HG02943 (cell line): ENCODE data around the gene C10orf95.

Experiments used
- ATAC-seq: cut with Tn5 transposase; IDR thresholded peaks from one replicate; pipeline ENCODE4 v1.9.1; 2021; ENCODE audit warnings: mild to moderate bottlenecking, low read depth, moderate library complexity; ENCODE audit not compliant: unreplicated experiment

C10orf95 gene

DNA sequence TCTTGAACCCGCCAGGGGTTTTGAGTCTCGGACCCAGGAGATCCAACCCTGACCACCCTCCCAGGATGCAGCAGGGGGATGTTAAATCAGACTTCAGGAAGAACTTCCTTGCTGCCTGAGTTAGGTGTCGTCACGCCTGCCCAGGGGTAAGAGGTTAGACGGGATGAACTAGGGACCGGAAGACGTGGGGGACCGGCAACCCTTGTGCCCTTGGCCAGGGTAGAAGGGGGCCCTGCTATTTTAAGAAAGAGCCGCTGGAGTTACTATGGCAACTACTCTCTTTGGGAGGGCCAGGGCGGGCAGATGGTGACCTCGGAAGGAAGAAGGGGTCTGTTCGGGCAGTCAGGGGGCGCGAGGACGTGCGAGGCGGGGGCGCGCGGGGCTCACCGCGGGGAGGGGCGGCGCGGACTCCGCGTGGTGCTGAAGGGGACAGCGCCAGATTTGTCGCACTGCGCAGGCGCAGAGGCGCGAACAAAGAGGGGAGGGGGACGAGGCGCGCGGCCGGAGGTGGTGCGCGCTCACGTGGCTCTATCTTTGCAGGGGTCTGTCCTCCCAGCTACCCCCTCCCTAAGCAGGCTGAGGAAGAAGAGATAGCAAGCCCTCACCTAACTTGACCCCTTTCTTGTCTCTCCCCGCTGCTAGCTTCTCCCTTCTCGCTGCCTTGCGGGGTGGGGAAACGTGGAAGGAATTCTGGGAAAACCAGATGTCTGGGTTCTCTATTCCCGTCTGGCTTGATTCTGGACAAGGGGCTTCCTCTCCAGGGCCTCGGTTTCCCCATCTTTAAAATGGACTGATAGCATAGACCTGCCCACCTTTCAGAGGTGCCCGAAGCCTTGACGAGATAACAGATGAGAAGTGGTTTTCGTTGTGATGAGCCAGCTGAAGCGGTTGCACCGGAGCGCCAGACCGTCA lies 31.8 kb downstream of the C10orf95 start:
- ATAC-seq = no peak

GRCh38 chr10:102418622-102419268 lies 32.6 kb downstream of the C10orf95 start, which contains the start of gene PSD:
PSD (minus strand) TSS chr10:102418785; CDS start chr10:102417038, 1,747 bp downstream.
- no peak for ATAC-seq

DNA sequence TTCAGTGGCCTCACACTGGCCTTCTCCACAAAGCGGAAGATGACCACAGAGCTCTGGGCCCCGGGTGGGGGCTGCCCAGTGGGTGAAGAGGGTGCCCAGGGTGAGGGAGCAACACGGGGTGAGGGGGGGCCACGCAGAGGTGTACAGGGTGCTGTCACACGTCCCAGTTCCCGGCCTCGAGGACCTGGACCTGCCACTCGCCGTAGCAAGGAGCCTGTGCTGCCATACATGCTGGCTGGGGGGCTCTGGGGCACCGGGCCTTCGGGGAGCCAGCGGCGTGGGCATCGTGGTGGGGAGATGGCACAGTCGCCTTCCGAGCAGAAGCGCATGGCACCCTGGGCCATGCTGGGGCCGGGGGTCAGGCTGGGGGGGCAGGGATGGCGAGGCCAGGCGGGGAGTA lies 34.6 kb downstream of the C10orf95 start:
- no peak for ATAC-seq

GRCh38 chr10:102416283-102416682 lies 35.1 kb downstream of the C10orf95 start:
- no peak for ATAC-seq

DNA sequence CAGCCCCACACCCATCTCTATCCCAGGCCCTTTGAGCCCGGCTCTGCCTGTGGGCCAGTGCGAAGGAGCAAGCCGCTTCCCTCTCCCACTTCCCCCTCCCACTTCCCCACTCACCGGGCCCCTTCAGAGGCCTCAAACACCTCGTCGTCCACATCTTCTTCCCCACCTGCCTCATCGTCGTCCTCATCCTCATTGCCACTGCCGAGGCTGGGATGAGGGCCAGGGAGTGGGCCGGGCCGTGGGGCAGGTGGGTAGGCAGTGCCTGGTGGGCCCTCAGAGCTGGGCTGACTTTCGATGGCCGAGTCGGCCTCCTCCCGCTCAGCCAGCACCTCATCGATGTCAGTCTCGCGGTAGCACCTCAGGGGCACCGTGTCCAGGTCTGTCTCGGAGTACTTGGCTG lies 36.6 kb downstream of the C10orf95 start:
- ATAC-seq = no peak

DNA sequence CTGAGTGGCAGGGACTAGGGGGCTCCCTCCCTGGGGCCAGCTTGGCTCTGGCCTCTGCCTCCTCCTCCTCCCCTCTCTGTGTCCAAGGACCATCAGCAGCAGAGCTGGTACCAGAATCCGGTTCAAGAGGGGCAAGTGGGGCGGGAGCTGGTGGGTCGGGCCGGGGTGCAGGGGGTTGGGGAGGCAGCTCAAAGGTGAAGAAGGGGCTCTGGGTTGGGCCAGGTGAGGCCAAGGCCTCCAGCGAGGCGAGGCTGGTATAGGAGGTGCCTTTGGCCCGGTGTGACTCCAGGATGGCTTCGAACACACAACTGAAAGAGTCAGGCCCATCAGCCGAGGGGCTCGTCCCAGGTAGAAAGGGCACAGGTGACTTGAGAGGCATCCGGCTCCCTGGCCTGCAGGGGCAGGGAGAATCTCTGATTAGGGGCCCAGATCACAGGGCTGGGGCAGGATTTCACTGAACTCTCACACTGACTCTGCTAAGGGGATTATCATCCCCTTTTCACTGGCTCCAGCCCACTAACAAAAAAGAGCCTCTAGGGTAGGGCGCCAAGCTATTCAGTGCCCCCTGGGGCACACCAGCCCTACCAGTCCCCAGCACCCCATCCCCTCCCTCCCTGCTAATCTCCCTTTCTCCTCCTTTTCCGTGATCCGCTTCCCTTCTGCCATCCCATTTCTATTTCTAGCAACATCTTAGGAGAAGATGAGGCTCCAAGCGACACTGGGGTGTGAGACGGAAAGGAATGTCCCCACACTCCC lies 37.4 kb downstream of the C10orf95 start:
- ATAC-seq = no peak

DNA sequence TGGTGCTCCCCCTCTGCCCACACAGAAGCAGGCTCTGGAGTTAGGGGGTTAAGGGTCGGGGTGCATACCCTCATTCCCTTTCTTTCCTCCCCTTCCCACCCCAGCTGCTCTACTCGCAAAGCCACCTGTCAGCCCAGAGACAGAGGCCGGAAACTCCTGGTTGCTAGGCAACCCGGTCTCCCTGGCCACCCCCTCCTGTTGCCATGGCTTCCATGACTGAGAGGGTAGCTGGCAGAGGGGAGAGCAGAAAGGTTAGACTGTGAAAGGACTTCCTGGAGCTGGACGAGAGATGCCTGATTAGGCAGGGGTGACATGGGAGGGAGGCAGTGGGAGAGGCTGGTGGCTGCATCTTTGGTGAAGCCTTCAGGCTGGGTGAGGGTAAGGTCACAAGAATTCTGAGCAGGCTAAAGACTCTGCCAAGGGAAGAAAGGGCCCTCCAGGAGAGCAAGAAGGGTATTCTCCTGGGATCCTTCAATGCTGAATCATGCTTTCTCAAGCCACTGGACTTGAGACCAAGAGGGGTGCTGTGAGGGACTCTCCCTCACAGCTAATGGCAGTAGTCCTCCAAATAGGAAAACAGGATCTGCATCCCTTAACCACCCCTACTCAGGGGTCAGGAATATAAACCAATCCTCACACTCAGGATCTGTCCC lies 38.2 kb downstream of the C10orf95 start:
- no peak for ATAC-seq

DNA sequence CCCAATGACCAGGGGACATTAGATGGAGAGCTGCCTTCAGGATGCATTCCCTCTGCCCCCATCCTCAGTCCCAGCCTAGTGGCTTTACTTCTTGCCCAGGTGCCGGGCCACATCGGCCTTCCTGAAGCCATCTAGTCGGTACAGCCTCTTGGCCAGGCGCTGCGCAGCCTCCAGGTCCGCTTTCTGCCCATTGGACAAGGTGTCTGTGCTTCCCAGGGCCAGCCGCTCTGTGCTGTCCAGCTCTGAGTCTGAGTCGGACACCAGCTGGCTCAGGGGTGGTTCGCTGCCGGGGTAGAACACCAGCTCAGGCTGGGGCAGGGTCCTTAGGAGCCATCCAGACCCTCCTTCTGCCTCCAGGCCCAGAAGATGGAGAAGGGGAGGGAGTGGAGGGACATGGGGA lies 39.0 kb downstream of the C10orf95 start:
- no peak for ATAC-seq

DNA sequence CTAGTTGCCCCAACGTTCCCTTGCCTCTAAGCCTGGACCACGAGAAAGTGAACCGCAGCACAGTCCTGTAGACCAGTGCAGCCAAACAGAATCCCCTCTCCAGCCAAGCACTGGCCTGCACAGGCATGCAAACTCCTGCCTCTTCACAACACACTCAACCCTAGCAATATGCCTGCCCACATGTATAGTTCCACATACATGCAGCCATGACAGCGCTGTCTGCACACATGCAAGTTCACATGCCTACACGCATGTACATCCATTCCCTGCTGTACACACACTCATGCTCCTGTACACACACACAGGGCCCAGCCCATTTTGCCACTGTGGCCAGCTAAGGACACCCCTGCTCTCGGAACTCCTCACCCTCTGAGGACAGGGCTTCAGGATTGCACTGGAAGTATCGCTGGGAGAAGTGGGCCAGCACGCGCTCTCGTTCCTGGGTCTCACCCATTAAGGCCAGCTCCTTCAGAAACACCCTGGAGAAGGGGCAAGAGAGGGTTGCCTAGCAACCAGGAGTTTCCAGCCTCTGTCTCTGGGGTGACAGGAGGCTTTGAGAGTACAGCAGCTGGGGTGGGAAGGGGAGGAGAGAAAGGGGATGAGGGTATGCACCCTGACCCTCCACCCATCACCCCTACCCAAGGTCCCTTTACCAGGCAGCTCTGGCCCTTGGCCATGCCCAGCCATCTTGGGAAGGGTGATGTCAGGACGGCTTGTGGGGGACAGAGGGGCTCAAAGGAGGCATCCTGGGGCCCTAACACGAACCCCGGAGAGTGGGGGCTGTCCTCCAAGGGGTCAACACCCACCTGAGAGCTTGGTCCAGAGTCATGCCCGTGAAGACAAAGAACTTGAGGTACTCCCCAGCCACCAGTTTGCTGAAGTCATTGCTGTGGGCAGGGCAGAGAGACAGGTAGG lies 39.7 kb downstream of the C10orf95 start:
- no peak for ATAC-seq

- ATAC-seq = no peak
Observed at GRCh38 chr10:102410429-102411073, 40.8 kb downstream of the C10orf95 start.

DNA sequence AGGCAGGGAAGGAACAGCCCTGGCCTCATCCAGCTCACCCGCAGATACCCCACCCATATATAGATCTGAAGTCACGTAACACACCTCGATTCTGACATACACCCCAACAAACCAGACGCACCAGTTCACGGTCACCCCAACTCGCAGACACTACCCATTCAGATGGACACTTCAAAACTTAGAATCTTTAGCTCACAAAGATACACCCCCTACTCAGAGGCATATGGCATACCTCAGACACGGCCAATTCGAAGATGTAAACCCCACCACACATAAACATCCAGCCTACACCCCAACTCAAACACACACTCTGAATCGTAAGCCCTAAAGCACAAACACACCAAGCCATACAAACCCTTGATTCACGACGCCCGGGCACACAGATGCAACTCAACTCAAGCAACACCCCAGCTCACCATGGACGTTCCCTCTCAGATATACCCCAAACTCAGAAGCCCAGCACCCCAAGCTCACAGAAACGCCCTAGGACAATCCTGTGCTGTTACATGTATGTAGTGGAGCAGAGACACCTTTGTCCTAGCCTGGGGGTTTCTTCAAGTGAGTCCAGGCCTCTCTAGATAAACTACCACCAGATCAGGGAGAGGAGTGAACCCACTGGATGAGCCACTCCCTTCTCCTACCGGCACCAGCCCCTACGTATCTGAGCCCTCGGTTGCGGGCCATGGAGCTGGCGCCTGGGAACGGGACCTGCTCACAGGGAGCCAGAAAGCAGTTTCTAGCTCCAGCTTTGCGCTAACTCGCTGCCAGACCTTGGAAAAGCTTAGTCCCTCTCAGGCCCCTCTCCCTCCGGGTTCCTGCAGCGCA lies 41.5 kb downstream of the C10orf95 start:
- ATAC-seq = no peak

- no peak for ATAC-seq
Observed at GRCh38 chr10:102408728-102409603, 42.4 kb downstream of the C10orf95 start.

DNA sequence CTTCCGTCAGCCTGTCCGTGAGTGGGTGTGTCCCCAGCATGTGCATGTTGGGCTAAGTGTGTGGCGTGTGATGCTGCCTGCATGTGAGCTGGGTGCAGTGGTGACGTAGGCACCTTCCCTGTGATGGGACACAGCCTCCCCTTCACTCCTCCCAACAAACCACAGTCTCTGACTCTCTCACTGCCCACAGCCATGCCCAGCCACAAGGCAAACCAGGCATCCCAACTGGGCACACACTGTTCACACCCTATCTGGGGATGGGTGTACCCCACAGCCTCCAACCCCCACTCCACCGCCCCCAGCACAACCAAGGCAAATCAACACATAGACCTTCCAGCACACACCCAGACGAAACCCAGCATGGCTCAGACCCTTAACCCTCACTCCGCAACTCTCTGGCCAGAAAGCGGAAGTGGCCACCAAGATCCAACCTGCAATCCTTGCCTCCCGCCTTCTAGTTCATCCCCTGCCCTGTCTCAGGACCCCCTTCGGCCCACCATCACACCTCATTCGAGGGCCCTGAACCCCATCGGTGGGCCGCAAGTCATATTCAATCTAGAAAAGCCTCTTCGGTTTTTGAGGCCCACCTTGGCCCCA lies 43.1 kb downstream of the C10orf95 start:
- ATAC-seq = no peak

DNA sequence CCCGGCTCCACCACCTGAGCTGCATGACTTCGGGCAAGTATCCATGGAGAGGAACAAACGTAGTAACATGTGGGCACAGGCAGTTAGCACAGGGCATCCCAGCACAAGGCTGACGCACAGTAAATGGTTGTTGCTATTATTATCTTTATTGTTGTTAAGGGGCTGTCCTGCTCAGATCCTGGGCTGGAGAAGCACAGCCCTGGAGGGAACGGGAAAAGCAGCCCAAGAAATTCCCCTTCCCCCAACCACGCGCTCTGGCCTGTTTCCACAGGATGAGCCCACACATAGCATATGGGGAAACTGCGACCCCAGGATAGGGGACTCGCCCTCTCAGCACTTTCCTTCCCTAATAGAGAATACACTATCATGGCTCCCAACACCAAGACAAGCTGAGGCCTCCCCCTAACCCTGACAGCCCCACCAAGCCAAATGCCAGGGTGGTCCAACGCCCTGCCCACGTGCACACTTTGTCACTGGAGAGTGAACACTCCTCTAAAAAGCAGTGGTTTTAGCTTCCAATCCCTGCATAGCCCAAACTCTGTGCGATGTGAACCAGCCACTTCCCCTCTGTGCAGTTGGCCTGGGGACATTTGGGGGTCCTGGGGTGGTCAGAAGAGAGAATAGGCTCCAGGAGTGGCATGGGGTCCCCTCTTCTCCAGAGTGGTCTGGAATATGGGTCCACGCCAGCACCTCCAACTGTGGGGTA lies 43.8 kb downstream of the C10orf95 start:
- no peak for ATAC-seq

DNA sequence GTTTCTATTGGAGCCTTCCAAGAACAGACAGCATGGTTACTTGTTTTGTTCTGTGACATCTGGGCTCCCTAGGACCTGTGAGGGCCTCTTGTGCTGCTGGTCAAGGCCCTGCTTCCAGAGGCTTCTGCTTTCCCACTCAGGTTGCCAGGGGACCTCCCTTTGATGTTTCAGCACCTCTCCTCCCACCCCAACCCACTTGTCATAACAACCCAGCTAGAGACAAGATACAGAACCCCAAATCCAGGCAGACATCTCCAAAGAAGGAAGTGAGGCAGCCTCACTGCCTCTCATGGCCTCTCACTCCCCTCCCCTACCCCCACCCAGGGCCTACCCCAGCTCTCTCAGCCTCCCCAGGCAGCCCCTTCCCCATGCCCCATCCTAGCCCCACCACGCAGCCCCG lies 44.5 kb downstream of the C10orf95 start:
- no peak for ATAC-seq

DNA sequence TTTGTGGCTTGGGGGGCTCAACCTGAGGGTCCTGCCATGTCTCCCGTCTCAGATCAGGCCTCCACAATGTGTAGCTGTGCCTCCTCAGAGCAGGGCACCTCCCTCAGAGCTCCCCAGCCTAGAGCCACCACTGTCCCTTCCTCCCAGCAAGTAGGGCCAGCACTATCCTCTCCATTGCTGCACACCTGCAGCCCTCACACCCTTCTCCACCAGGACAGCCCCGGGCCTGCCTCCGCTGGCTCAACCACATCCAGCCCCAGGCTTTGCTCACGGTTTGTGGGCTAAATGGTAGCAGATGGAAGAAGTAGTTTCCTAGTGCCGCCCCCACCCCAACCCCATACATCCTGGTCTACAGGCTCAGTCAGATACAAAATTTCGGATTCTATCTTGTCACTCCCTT lies 45.7 kb downstream of the C10orf95 start:
- ATAC-seq = no peak
